K562 (cell line): ENCODE results near the gene CNTN5. TPM values are rescaled to one million over a fixed set of nuclear protein-coding genes. Genes with fewer than 3 reads are reported as not detected.

ENCODE experiments used
- ATAC-seq: fragments of 200-7000 bp; cut with Tn5 transposase; 3 replicates; pipeline ENCODE4 v1.9.1; 2020; ENCODE audit warnings: moderate library complexity
- BruUV-seq: library from RNA; stranded (reverse); fragments of 400-500 nt; replicated peaks from 2 replicates; lab custom pipeline; 2021; lab: Mats Ljungman, UMichigan
- CTCF ChIA-PET: fragments of 300-600 bp; formaldehyde crosslinking; extraction: SDS; loops from one replicate; lab custom pipeline; 2021; ENCODE audit warnings: low intra/inter-chr PET ratio; lab: Yijun Ruan, JAX
- POLR2A ChIA-PET: fragments of 300-600, 350-650 bp; sonication (Branson Sonifier 250); formaldehyde crosslinking; extraction: SDS; loops from one replicate; lab custom pipeline; 2021; ENCODE audit warnings: antibody characterized with exemption, inconsistent platforms; lab: Yijun Ruan, JAX
- DNase-seq, 4 experiments: peaks; one replicate each; pipeline versions ENCODE4 v3.0.0 to v3.0.0-alpha.2; 2011 to 2018; ENCODE audit warnings: low spot score in 3 of 4, mixed read lengths in 3 of 4; ENCODE audit errors: extremely low read depth in 1 of 4
- FAIRE-seq: peaks from 2 replicates; lab custom pipeline; 2011; peaks lifted over from hg19 to GRCh38; lab: Jason Lieb, UNC
- H2AFZ ChIP-seq: 2 replicates; pipeline ENCODE4 v1.6.0; 2011; ENCODE audit warnings: low read depth, low read length, control low read depth, inconsistent platforms
- H3K27ac ChIP-seq: fragments of 200-600 bp; 3 replicates; pipeline ENCODE4 v1.8.0; 2011; ENCODE audit warnings: low read depth, mild to moderate bottlenecking, control low read depth, inconsistent platforms, low read length, moderate library complexity, mixed read lengths; ENCODE audit errors: extremely low read depth
- H3K27me3 ChIP-seq, 2 experiments: fragments of 300-600 bp in 1 of 2; 2 replicates in 1 of 2; 3 replicates in 1 of 2; pipeline versions ENCODE4 v1.6.0 to v1.8.0; 2011; ENCODE audit warnings: inconsistent platforms in 2 of 2, low read length in 2 of 2, mild to moderate bottlenecking in 1 of 2, mixed read lengths in 1 of 2, moderate library complexity in 1 of 2; ENCODE audit not compliant: control insufficient read depth in 2 of 2, insufficient read depth in 2 of 2
- H3K36me3 ChIP-seq: fragments of 300-600 bp; 3 replicates; pipeline ENCODE4 v1.8.0; 2011; ENCODE audit warnings: mild to moderate bottlenecking, low read length, inconsistent platforms; ENCODE audit not compliant: control insufficient read depth, insufficient read depth
- H3K4me1 ChIP-seq, 2 experiments: fragments of 200-600 bp in 1 of 2; replicated peaks in 1 of 2; 2 replicates in 1 of 2; 3 replicates in 1 of 2; pipeline versions ENCODE4 v1.5.1 to v1.8.0; 2011; ENCODE audit warnings: inconsistent platforms in 2 of 2, low read length in 2 of 2, mild to moderate bottlenecking in 1 of 2, mixed read lengths in 1 of 2, moderate library complexity in 1 of 2; ENCODE audit not compliant: control insufficient read depth in 2 of 2, insufficient read depth in 2 of 2
- H3K4me2 ChIP-seq: 2 replicates; pipeline ENCODE4 v1.6.1; 2011; ENCODE audit warnings: low read length, control low read depth, inconsistent platforms, mixed read lengths; ENCODE audit not compliant: insufficient read depth
- H3K4me3 ChIP-seq: fragments of 200-600 bp; sonication (generic), shearing (Covaris generic); 2 replicates; pipeline ENCODE4 v1.5.1; 2016; ENCODE audit warnings: control low read depth, inconsistent platforms
- H3K79me2 ChIP-seq: fragments of 200-600 bp; 3 replicates; pipeline ENCODE4 v1.8.0; 2011; ENCODE audit warnings: low read length, inconsistent platforms; ENCODE audit not compliant: control insufficient read depth, insufficient read depth
- H3K9ac ChIP-seq, 2 experiments: 2 replicates each; pipeline versions ENCODE4 v1.6.0 to v1.6.1; 2011; ENCODE audit warnings: low read depth in 2 of 2, low read length in 2 of 2, control low read depth in 1 of 2, inconsistent platforms in 1 of 2, mild to moderate bottlenecking in 1 of 2, mixed read lengths in 1 of 2; ENCODE audit not compliant: insufficient read depth in 1 of 2
- H3K9me1 ChIP-seq: one replicate; pipeline ENCODE4 v1.6.0; 2011; ENCODE audit warnings: inconsistent platforms, mild to moderate bottlenecking, low read length, moderate library complexity; ENCODE audit not compliant: control insufficient read depth, insufficient read depth
- H3K9me3 ChIP-seq: replicated peaks from 2 replicates; pipeline ENCODE4 v1.5.1; 2011; ENCODE audit warnings: low read depth, low read length, inconsistent platforms; ENCODE audit not compliant: control insufficient read depth, insufficient read depth
- H4K20me1 ChIP-seq: replicated peaks from 2 replicates; pipeline ENCODE4 v1.6.1; 2011; ENCODE audit warnings: low read length, inconsistent platforms, mixed read lengths; ENCODE audit not compliant: control insufficient read depth, insufficient read depth
- ARID3B ChIP-seq: fragments of 250-450 bp; sonication (Bioruptor Pico); IDR thresholded peaks from 2 replicates; pipeline ENCODE4 v1.4.0; 2020; ENCODE audit warnings: borderline replicate concordance
- ASH1L ChIP-seq: fragments of 450-650 bp; IDR thresholded peaks from 2 replicates; pipeline ENCODE4 v1.6.1; 2018; ENCODE audit warnings: borderline replicate concordance, mild to moderate bottlenecking, low read depth; ENCODE audit not compliant: partially characterized antibody
- DDX20 ChIP-seq: fragments of 450-650 bp; IDR thresholded peaks from 2 replicates; pipeline ENCODE4 v1.6.1; 2016; ENCODE audit warnings: missing genetic modification characterization, low read depth, mild to moderate bottlenecking, missing compliant biosample characterization, moderate library complexity
- ELF4 ChIP-seq: fragments of 450-650 bp; formaldehyde crosslinking; IDR thresholded peaks from 2 replicates; pipeline ENCODE4 v1.4.0; 2022; ENCODE audit warnings: missing genetic modification characterization
- FUS ChIP-seq: fragments of 200-400 bp; formaldehyde crosslinking; optimal IDR thresholded peaks from 2 replicates; pipeline ENCODE3; 2017; ENCODE audit warnings: low read depth, low read length
- HDAC8 ChIP-seq: fragments of 450-650 bp; IDR thresholded peaks from 2 replicates; pipeline ENCODE4 v1.6.1; 2016; ENCODE audit warnings: mild to moderate bottlenecking, missing genetic modification characterization, moderate library complexity, missing compliant biosample characterization
- HINFP ChIP-seq: fragments of 450-650 bp; conservative IDR thresholded peaks from 2 replicates; pipeline ENCODE4 v1.6.1; 2016; ENCODE audit warnings: missing genetic modification characterization, low read depth, mild to moderate bottlenecking, control low read depth, missing compliant biosample characterization
- PML ChIP-seq: IDR thresholded peaks from 2 replicates; pipeline ENCODE4 v1.6.1; 2012; ENCODE audit warnings: low read length, inconsistent platforms
- POLR2A ChIP-seq: fragments of 450-650 bp; conservative IDR thresholded peaks from 2 replicates; pipeline ENCODE4 v1.6.1; 2016
- PTRF ChIP-seq: fragments of 450-650 bp; IDR thresholded peaks from 2 replicates; pipeline ENCODE4 v1.6.1; 2016; ENCODE audit warnings: mild to moderate bottlenecking, missing genetic modification characterization, missing compliant biosample characterization
- SREBF1 ChIP-seq: fragments of 150-350 bp; IDR thresholded peaks from 2 replicates; pipeline ENCODE4 v1.6.1; 2014; ENCODE audit warnings: antibody characterized with exemption, low read depth, low read length, borderline replicate concordance
- VEZF1 ChIP-seq: fragments of 200-800 bp; sonication (Bioruptor generic); IDR thresholded peaks from 2 replicates; pipeline ENCODE4 v1.6.1; 2017; ENCODE audit warnings: missing genetic modification characterization, missing compliant biosample characterization
- WGBS: fragments of 100-300 bp; shearing (Covaris generic); methylation state at CpG from one replicate; pipeline ENCODE4 v1.1.6; 2016; ENCODE audit warnings: low coverage, mixed read lengths; ENCODE audit not compliant: insufficient coverage; ENCODE audit errors: missing lambda C conversion rate; 5-methylcytosine and 5-hydroxymethylcytosine counted together
- in situ Hi-C: fragments of 300-500 bp; cut with MboI; formaldehyde crosslinking; loops from 4 replicates; pipeline ENCODE4 v1.15.0; 2018; ENCODE audit warnings: inconsistent platforms, mixed read lengths
- intact Hi-C: fragments of 100-400 bp; cut with micrococcal nuclease; formaldehyde crosslinking; loops from 2 replicates; pipeline ENCODE4 v1.14.2; 2022
- polyA plus RNA-seq, 8 experiments: library from polyadenylated mRNA; depleted of rRNA in 4 of 8; stranded (reverse) in 5 of 8; unstranded in 3 of 8; fragments of >200 nt; fragmentation: Nextera tagmentation in 2 of 8; fragmentation: Illumina TruSeq in 1 of 8; extraction: Ambion mirVana in 2 of 8; extraction: Trizol in 1 of 8; gene quantifications; 2 replicates each; pipeline versions ENCODE4 v1.2.1 to v1.2.3, GENCODE V29; 2011 to 2014; ENCODE audit warnings: inconsistent platforms in 1 of 8, missing spikeins in 1 of 8
- total RNA-seq, 7 experiments: library from RNA; depleted of rRNA in 6 of 7; stranded (reverse); fragments of >200 nt in 6 of 7; fragmentation: Illumina TruSeq in 2 of 7; extraction: Trizol in 2 of 7; gene quantifications; 2 replicates each; pipeline versions ENCODE4 v1.2.1 to v1.2.3, GENCODE V29; 2011 to 2021; ENCODE audit warnings: low replicate concordance in 1 of 7

The CNTN5 gene
- total and polyA plus RNA-seq, 9 of the 15 experiments (the other 6 are each of a cell fraction or from before 2014, with no cell fraction given), result 0.03 TPM; not detected in 8

- FAIRE-seq (no peak), ATAC-seq (no peak), DNase-seq (no peak)
- Histone ChIP-seq H3K9me1 (no peaks in the 10 kb centered on the region), H3K27ac (no peak overlapping the region), H3K4me1 (no peaks in the 10 kb centered on the region), H3K79me2 (no peaks in the 10 kb centered on the region), H4K20me1 (no peaks in the 10 kb centered on the region), H3K9ac (no peak overlapping the region), H3K4me2 (no peak overlapping the region), H2AFZ (no peak overlapping the region), H3K27me3 (no peaks in the 10 kb centered on the region), H3K36me3 (no peaks in the 10 kb centered on the region), H3K4me3 (no peak overlapping the region), H3K9me3 (0 out of 2 replicates have a peak, but pooled peaks cover 2% of the 10 kb centered on the region)
- ChIA-PET POLR2A (no interaction called here), CTCF (no interaction called here)
- intact Hi-C loops (no loop called here), in situ Hi-C loops (no loop called here)
- no TSS peak for BruUV-seq
- no peak for TF ChIP-seq ELF4 (CRISPR knock-in tag)
- WGBS, result 5% methylated on average over 5 of the region's 5 CpGs
Observed at GRCh38 chr11:99881610-99882009, 860.9 kb downstream of the CNTN5 start.

GRCh38 chr11:99884750-99885149 is 864.0 kb downstream of the CNTN5 start:
- ATAC-seq, result no peak
- 0% methylated on average over 6 of the region's 6 CpGs for WGBS
- no peaks in the 10 kb centered on the region for H3K36me3 ChIP-seq
- CTCF ChIA-PET, result no interaction called here
- H2AFZ ChIP-seq, result no peak overlapping the region
- no peaks in the 10 kb centered on the region for H4K20me1 ChIP-seq
- H3K9ac ChIP-seq, result no peak overlapping the region
- H3K27ac ChIP-seq, result no peak overlapping the region
- H3K4me3 ChIP-seq, result no peak overlapping the region
- POLR2A ChIA-PET, result no interaction called here
- no peak overlapping the region for H3K4me2 ChIP-seq
- no peaks in the 10 kb centered on the region for H3K4me1 ChIP-seq
- H3K9me3 ChIP-seq, result 0 out of 2 replicates have a peak, but pooled peaks cover 2% of the 10 kb centered on the region
- no peaks in the 10 kb centered on the region for H3K9me1 ChIP-seq
- no TSS peak for BruUV-seq
- no peaks in the 10 kb centered on the region for H3K79me2 ChIP-seq
- no peaks in the 10 kb centered on the region for H3K27me3 ChIP-seq
- in situ Hi-C loops (no loop called here), intact Hi-C loops (no loop called here)
- DNase-seq, result no peak
- no peak for FAIRE-seq
- TF ChIP-seq POLR2A, result no peak
- no peak for TF ChIP-seq SREBF1
- no peak for TF ChIP-seq FUS
- TF ChIP-seq HINFP (tag), result no peak
- TF ChIP-seq VEZF1 (CRISPR knock-in tag), result no peak
- no peak for TF ChIP-seq PML
- no peak for TF ChIP-seq HDAC8 (tag)
- no peak for TF ChIP-seq PTRF (tag)
- no peak for TF ChIP-seq ARID3B (CRISPR knock-in tag)
- TF ChIP-seq ASH1L, result no peak
- TF ChIP-seq DDX20 (tag), result no peak
